Colonic mucosa (tissue), 4 donors: ENCODE measurements around the gene NAPEPLD. TPM values are rescaled to one million over a fixed set of nuclear protein-coding genes. Genes with fewer than 3 reads are reported as not detected.

Experiments
- DNase-seq: peaks from one replicate; pipeline ENCODE4 v3.0.0-alpha.2; 2020
- H3K27ac ChIP-seq: fragments of 200-600 bp; one replicate; pipeline ENCODE4 v1.8.0; 2021
- H3K27me3 ChIP-seq: fragments of 200-600 bp; one replicate; pipeline ENCODE4 v1.8.0; 2021
- H3K36me3 ChIP-seq: fragments of 200-600 bp; one replicate; pipeline ENCODE4 v1.8.0; 2021
- H3K4me1 ChIP-seq: fragments of 200-600 bp; one replicate; pipeline ENCODE4 v1.8.0; 2021; ENCODE audit warnings: mild to moderate bottlenecking
- H3K4me3 ChIP-seq: fragments of 200-600 bp; one replicate; pipeline ENCODE4 v1.8.0; 2021
- H3K9ac ChIP-seq, 2 donors: one replicate each; pipeline ENCODE4 v1.7.0; 2013; ENCODE audit warnings: control low read depth in 2 of 2, low read depth in 2 of 2, low read length in 2 of 2
- H3K9me3 ChIP-seq: fragments of 200-600 bp; one replicate; pipeline ENCODE4 v1.8.0; 2021
- CTCF ChIP-seq: fragments of 200-600 bp; IDR thresholded peaks from one replicate; pipeline ENCODE4 v1.8.0; 2022; ENCODE audit warnings: antibody characterized with exemption, mild to moderate bottlenecking
- intact Hi-C: fragments of 100-400 bp; cut with DNase I; formaldehyde crosslinking; loops from one replicate; pipeline ENCODE4 v1.14.1; 2022
- total RNA-seq, 2 donors: library from RNA; stranded (reverse); fragmentation: NEBNext Ultra II Directional in 1 of 2; extraction: Animal tissue kit (Norgen Biotek cat#: 25700) in 1 of 2; gene quantifications; one replicate each; pipeline ENCODE4 v1.2.1, GENCODE V29; 2021
- donor health status: healthy.
- donor health status: DM: no; HTN: no; CAD: no.
- donor health status: DM: no; HTN: no; CAD: no.

The NAPEPLD gene
- total RNA-seq, 2 donors from 2014 or later = 61.4 to 64.6 TPM

GRCh38 chr7:103140061-103140460, 8.8 kb downstream of the NAPEPLD start:
- no peak overlapping the region for H3K4me3 ChIP-seq
- no peaks in the 10 kb centered on the region for H3K9me3 ChIP-seq
- H3K4me1 ChIP-seq = no peaks in the 10 kb centered on the region
- no peaks in the 10 kb centered on the region for H3K27me3 ChIP-seq
- H3K36me3 ChIP-seq = no peaks in the 10 kb centered on the region
- H3K27ac ChIP-seq = no peak overlapping the region
- DNase-seq = no peak
- intact Hi-C loops = no loop called here
- TF ChIP-seq CTCF = no peak
- no peak overlapping the region for H3K9ac ChIP-seq

- H3K9me3 ChIP-seq = no peaks in the 10 kb centered on the region
Observed at GRCh38 chr7:103134836-103135554, 13.9 kb downstream of the NAPEPLD start.

GRCh38 chr7:103132995-103133688, 15.8 kb downstream of the NAPEPLD start:
- intact Hi-C loops = no loop called here
- no peaks in the 10 kb centered on the region for H3K9me3 ChIP-seq
- H3K27me3 ChIP-seq = no peaks in the 10 kb centered on the region
- H3K4me1 ChIP-seq = no peaks in the 10 kb centered on the region
- H3K4me3 ChIP-seq = no peak overlapping the region
- DNase-seq = no peak
- TF ChIP-seq CTCF = no peak
- no peak overlapping the region for H3K9ac ChIP-seq
- no peak overlapping the region for H3K27ac ChIP-seq
- peaks cover 4% of the 10 kb centered on the region for H3K36me3 ChIP-seq

More at GRCh38 chr7:103134836-103135554, 13.9 kb downstream of the NAPEPLD start:
- no peak for DNase-seq
- Histone ChIP-seq H3K36me3 (no peaks in the 10 kb centered on the region), H3K4me3 (no peak overlapping the region), H3K4me1 (no peaks in the 10 kb centered on the region), H3K27me3 (no peaks in the 10 kb centered on the region), H3K9ac (no peak overlapping the region), H3K27ac (no peak overlapping the region)
- TF ChIP-seq CTCF = no peak
- intact Hi-C loops = no loop called here

DNA sequence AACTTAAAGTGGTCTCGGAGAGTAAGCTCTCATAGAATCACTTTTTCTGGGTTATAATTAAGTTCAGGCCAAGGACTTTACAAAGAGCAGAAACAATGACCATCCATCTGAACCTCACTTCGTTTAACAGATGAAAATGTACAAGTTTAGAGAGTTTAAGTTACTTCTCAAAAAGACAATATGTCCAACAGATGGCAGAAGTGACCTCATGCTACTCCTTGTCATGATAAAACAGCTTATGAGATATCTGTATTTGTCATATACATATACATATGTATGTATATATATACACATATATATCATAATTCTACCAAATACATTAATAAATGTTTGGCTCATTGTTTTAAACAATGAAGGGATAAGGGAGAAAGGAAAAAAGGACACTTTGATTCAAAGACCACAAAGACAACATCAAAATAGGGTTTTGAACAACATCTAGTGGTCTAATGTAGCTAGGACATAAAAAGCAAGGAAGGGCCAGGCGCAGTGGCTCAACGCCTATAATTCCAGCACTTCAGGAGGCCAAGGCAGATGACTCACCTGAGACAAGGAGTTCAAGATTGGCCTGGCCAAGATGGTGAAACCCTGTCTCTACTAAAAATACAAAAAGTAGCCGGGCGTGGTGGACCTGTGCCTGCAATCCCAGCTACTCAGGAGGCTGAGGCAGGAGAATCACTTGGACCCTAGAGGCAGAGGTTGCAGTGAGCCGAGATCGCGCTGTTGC, 17.8 kb downstream of the NAPEPLD start:
- intact Hi-C loops = no loop called here
- no peaks in the 10 kb centered on the region for H3K27me3 ChIP-seq

More for the DNA sequence above, 17.8 kb downstream of the NAPEPLD start:
- Histone ChIP-seq H3K9me3 (no peaks in the 10 kb centered on the region), H3K27ac (peak overlapping the region; percentile 15), H3K4me1 (no peaks in the 10 kb centered on the region), H3K36me3 (peaks cover 4% of the 10 kb centered on the region), H3K9ac (no peak overlapping the region), H3K4me3 (no peak overlapping the region)
- no peak for DNase-seq
- TF ChIP-seq CTCF = no peak
